ENCODE data around the gene RHBDL1. TPM values are rescaled to one million over a fixed set of nuclear protein-coding genes. Genes with fewer than 3 reads are reported as not detected.

The RHBDL1 gene
- total and polyA plus RNA-seq, 9 of the 15 experiments (the other 6 are each of a cell fraction or from before 2014, with no cell fraction given): 0.03 to 5.6 (median 1.3) TPM; not detected in 1

- FAIRE-seq: no peak
- Histone ChIP-seq H3K79me2 (ENCODE audit: control insufficient read depth, insufficient read depth, low read length) (peaks cover 41% of the 10 kb centered on the region), H3K9me3 (replicated peaks; ENCODE audit: control insufficient read depth, insufficient read depth, low read depth, low read length) (no peaks in the 10 kb centered on the region), H4K20me1 (replicated peaks; ENCODE audit: control insufficient read depth, insufficient read depth, low read length) (peaks cover 11% of the 10 kb centered on the region), H3K27ac (ENCODE audit: extremely low read depth, low read depth, low read length) (no peak overlapping the region), H3K36me3 (ENCODE audit: control insufficient read depth, insufficient read depth, low read length) (peaks cover 61% of the 10 kb centered on the region), H2AFZ (ENCODE audit: low read depth, low read length) (no peak overlapping the region), H3K4me2 (ENCODE audit: insufficient read depth, low read length) (no peak overlapping the region), H3K27me3 (ENCODE audit: control insufficient read depth in 2 of 2, insufficient read depth in 2 of 2, low read length in 2 of 2) (no peaks in the 10 kb centered on the region), H3K9ac (ENCODE audit: insufficient read depth in 1 of 2, low read depth in 2 of 2, low read length in 2 of 2) (no peak overlapping the region), H3K9me1 (ENCODE audit: control insufficient read depth, insufficient read depth, low read length) (peaks cover 15% of the 10 kb centered on the region), H3K4me3 (no peak overlapping the region), H3K4me1 (replicated peaks in 1 of 2; ENCODE audit: control insufficient read depth in 2 of 2, insufficient read depth in 2 of 2, low read length in 2 of 2) (peaks cover 24 to 93% of the 10 kb centered on the region in 2 experiments)
- in situ Hi-C loops (cut with MboI): no loop called here
- no peak for ATAC-seq
- ChIA-PET CTCF (ENCODE audit: low intra/inter-chr PET ratio) (no interaction called here), POLR2A (interaction anchor here (1.4 kb wide), 1 partner anchor 9 kb away, joined by 5 read pairs; no protein-coding TSS in a partner anchor)
- intact Hi-C loops (cut with micrococcal nuclease): no loop called here
- BruUV-seq (replicated peaks): no TSS peak
- DNase-seq (ENCODE audit: extremely low read depth in 1 of 4, low spot score in 3 of 4): no peak
- 95% methylated on average over 44 of the region's 51 CpGs for WGBS (ENCODE audit: insufficient coverage, low coverage, missing lambda C conversion rate)
- no peak for TF ChIP-seq NEUROD1 (IDR thresholded peaks at IDR 0.05; ENCODE audit: borderline replicate concordance, low read depth, low read length, partially characterized antibody)
- TF ChIP-seq YBX1 (IDR thresholded peaks at IDR 0.05): no peak
- no peak for TF ChIP-seq TRIM25 (IDR thresholded peaks at IDR 0.05; ENCODE audit: borderline replicate concordance)
- 0 out of 2 replicates have a peak, but pooled peaks have one; percentile 29 for TF ChIP-seq ZBTB33 (CRISPR knock-in tag; IDR thresholded peaks at IDR 0.05)
- TF ChIP-seq POLR3A (IDR thresholded peaks at IDR 0.05; ENCODE audit: borderline replicate concordance, extremely low read depth, insufficient read depth, insufficient read length): no peak
- no peak for TF ChIP-seq ZNF239 (CRISPR knock-in tag; IDR thresholded peaks at IDR 0.05)
- no peak for TF ChIP-seq KHSRP (IDR thresholded peaks at IDR 0.05)
- peak; percentile 14 for TF ChIP-seq HMGN3 (IDR thresholded peaks at IDR 0.05; ENCODE audit: borderline replicate concordance, extremely low read depth, insufficient read length, low read depth, low read length)
- TF ChIP-seq SRF (CRISPR knock-in tag; IDR thresholded peaks at IDR 0.05): no peak
- peak; percentile 44 for TF ChIP-seq POLR2G (IDR thresholded peaks at IDR 0.05; ENCODE audit: low read depth, low read length)
- no peak for TF ChIP-seq ZFP1 (CRISPR knock-in tag; IDR thresholded peaks at IDR 0.05)
- TF ChIP-seq SRSF3 (IDR thresholded peaks at IDR 0.05; ENCODE audit: insufficient read depth, low read length): no peak
- TF ChIP-seq KAT2B (IDR thresholded peaks at IDR 0.05; ENCODE audit: low read depth, low read length): no peak
- no peak for TF ChIP-seq RFX1 (IDR thresholded peaks at IDR 0.05)
- TF ChIP-seq HNRNPL (IDR thresholded peaks at IDR 0.05; ENCODE audit: low read depth, low read length): peak; percentile 69; the same call in 1 of the 2 replicates
Observed at GRCh38 chr16:686459-687260, 11.2 kb downstream of the RHBDL1 start.

All from K562 (cell line).